Muscle layer of colon (tissue), 2 donors: ENCODE data around the gene FKBP7.

Experiments used
- H3K27ac ChIP-seq: one replicate; pipeline ENCODE4 v1.7.0; 2013; ENCODE audit warnings: low read depth, mild to moderate bottlenecking, low read length, moderate library complexity
- H3K27me3 ChIP-seq, 2 donors: one replicate each; pipeline ENCODE4 v1.7.0; 2013; ENCODE audit warnings: low read length in 2 of 2, mild to moderate bottlenecking in 2 of 2; ENCODE audit not compliant: insufficient read depth in 2 of 2, control insufficient read depth in 1 of 2
- H3K36me3 ChIP-seq: one replicate; pipeline ENCODE4 v1.7.0; 2013; ENCODE audit warnings: mild to moderate bottlenecking, low read length; ENCODE audit not compliant: insufficient read depth
- H3K4me1 ChIP-seq: one replicate; pipeline ENCODE4 v1.7.0; 2013; ENCODE audit warnings: mild to moderate bottlenecking, low read length; ENCODE audit not compliant: insufficient read depth
- H3K4me3 ChIP-seq, 2 donors: one replicate each; pipeline ENCODE4 v1.7.0; 2013; ENCODE audit warnings: low read length in 2 of 2, low read depth in 1 of 2, mild to moderate bottlenecking in 1 of 2, moderate library complexity in 1 of 2
- H3K9ac ChIP-seq: one replicate; pipeline ENCODE4 v1.7.0; 2013; ENCODE audit warnings: low read length
- H3K9me3 ChIP-seq: one replicate; pipeline ENCODE4 v1.7.0; 2013; ENCODE audit warnings: mild to moderate bottlenecking, low read length
- donor health status: abdominal sarcoma.
- donor health status: Adenocarcinoma of cecum.

Gene FKBP7

DNA sequence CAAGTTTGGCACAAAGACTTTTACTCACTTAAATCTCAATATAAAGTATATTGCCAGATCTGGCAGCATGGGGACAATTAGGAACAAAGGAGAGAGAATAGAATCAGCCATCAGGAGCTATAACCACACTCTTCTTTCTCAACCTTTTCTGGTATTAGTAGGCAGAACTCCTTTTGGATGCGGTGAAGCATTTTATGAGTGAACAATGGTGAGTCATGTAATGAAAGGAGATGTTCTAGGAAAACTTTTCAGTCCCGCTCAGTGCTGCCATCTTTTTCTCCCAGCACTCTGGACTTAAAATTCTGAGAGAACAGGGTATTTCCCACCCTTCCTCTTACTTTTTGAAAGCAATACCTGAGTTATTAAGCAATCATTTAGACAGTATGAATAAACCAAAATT lies 34.1 kb upstream of the FKBP7 start:
- Histone ChIP-seq H3K4me1 (no peaks in the 10 kb centered on the region), H3K4me3 (no peak overlapping the region), H3K36me3 (no peaks in the 10 kb centered on the region), H3K9me3 (no peaks in the 10 kb centered on the region), H3K27me3 (no peaks in the 10 kb centered on the region), H3K9ac (no peak overlapping the region), H3K27ac (no peak overlapping the region)

DNA sequence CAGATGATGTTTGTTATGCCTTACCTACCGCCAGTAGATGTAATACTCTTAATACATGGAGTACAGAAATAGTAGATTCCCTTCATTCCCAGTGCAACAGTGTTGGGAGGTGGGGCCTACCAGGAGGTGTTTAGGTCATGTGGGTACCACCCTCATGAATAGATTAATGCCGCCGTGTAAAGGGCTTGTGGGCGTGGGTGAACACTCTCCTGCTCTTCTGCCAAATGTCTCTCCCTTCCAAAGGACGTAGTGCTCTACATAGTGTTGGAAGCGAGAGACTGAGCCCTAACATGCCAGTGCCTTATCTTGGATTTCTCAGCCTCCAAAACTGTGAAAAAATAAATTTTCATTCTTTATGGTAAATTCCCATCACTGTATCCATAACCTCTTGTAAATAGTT lies 32.0 kb upstream of the FKBP7 start:
- Histone ChIP-seq H3K27ac (no peak overlapping the region), H3K4me1 (no peaks in the 10 kb centered on the region), H3K9ac (no peak overlapping the region), H3K4me3 (no peak overlapping the region), H3K36me3 (peaks cover 5% of the 10 kb centered on the region), H3K27me3 (no peaks in the 10 kb centered on the region), H3K9me3 (no peaks in the 10 kb centered on the region)

- Histone ChIP-seq H3K9ac (no peak overlapping the region), H3K27ac (no peak overlapping the region), H3K4me1 (no peaks in the 10 kb centered on the region), H3K27me3 (no peaks in the 10 kb centered on the region), H3K9me3 (no peaks in the 10 kb centered on the region), H3K36me3 (peaks cover 9% of the 10 kb centered on the region), H3K4me3 (no peak overlapping the region)
These were observed 30.2 kb upstream of the FKBP7 start for GRCh38 chr2:178508646-178509045.

GRCh38 chr2:178506949-178507348 lies 28.5 kb upstream of the FKBP7 start:
- no peak overlapping the region for H3K9ac ChIP-seq

DNA sequence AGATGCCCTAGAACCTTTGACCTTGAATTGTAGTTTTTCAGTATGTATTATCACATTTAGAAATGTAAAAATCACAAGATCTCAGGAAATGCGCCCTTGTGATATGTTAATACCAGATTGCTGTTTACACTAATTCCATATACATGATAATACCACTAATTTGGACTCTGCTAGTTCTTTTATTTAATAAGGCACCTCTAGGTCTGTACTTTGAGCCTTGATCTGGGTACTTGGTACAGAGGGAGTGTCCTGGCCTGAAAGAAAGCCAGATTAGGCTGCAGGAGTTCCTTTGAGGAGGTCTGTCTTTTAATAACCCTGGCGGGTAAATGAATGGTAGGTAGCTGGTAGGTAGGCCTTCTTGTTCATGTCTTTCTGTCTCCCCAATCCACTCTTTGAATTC lies 28.1 kb upstream of the FKBP7 start:
- Histone ChIP-seq H3K27ac (no peak overlapping the region), H3K27me3 (no peaks in the 10 kb centered on the region), H3K4me1 (no peaks in the 10 kb centered on the region), H3K36me3 (peaks cover 25% of the 10 kb centered on the region), H3K4me3 (no peak overlapping the region), H3K9me3 (no peaks in the 10 kb centered on the region), H3K9ac (no peak overlapping the region)

More at GRCh38 chr2:178506949-178507348, 28.5 kb upstream of the FKBP7 start:
- H3K27me3 ChIP-seq, result no peaks in the 10 kb centered on the region
- H3K4me3 ChIP-seq, result no peak overlapping the region
- H3K36me3 ChIP-seq, result peaks cover 21% of the 10 kb centered on the region
- no peaks in the 10 kb centered on the region for H3K4me1 ChIP-seq
- H3K9me3 ChIP-seq, result no peaks in the 10 kb centered on the region
- no peak overlapping the region for H3K27ac ChIP-seq

DNA sequence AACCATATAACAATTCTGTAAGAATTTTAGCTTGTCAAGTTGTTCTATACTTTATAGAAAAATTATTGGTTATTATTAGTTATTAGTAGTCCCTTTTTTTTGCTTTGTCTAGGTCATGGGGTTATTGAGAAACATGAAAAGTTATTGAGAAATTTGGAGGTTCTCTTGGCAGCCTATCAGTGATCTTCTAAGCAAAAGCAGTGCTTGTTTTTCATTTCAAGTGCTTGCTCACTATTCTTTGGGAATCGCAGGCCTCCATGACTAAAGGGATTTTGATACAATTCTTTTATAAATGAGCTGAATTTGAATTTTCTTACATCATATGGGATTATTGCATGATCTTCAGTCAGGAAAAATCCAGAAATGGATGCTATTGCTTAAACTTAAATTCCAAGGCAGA lies 27.7 kb upstream of the FKBP7 start:
- Histone ChIP-seq H3K27ac (no peak overlapping the region), H3K9ac (no peak overlapping the region), H3K36me3 (peaks cover 30% of the 10 kb centered on the region), H3K27me3 (no peaks in the 10 kb centered on the region), H3K9me3 (no peaks in the 10 kb centered on the region), H3K4me3 (no peak overlapping the region), H3K4me1 (no peaks in the 10 kb centered on the region)

DNA sequence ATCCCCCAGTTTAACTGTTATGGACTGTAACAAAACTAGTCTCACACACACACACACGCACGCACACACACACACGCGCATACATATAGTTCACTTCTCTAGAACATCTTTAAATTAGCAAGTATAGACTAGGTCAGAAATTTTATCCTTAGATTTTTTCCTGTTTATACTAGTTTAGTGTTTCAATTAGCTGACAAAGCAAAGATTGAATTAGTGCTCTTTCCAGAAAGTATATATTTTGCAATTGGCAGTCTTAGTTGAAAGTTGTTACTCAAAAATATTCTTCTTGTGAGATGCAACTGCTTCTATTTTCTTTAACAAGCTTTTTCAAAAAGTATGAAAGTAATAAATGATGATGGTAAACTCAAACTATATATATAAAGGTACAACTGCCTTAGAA lies 24.4 kb upstream of the FKBP7 start:
- no peak overlapping the region for H3K4me3 ChIP-seq
- no peak overlapping the region for H3K27ac ChIP-seq
- H3K36me3 ChIP-seq, result peaks cover 50% of the 10 kb centered on the region
- H3K9me3 ChIP-seq, result no peaks in the 10 kb centered on the region
- H3K9ac ChIP-seq, result no peak overlapping the region
- H3K27me3 ChIP-seq, result no peaks in the 10 kb centered on the region
- H3K4me1 ChIP-seq, result no peaks in the 10 kb centered on the region

- no peak overlapping the region for H3K4me3 ChIP-seq
- H3K9me3 ChIP-seq, result no peaks in the 10 kb centered on the region
- H3K9ac ChIP-seq, result no peak overlapping the region
- H3K36me3 ChIP-seq, result peaks cover 70% of the 10 kb centered on the region
- no peaks in the 10 kb centered on the region for H3K27me3 ChIP-seq
- no peaks in the 10 kb centered on the region for H3K4me1 ChIP-seq
- H3K27ac ChIP-seq, result no peak overlapping the region
These were observed 21.2 kb upstream of the FKBP7 start for GRCh38 chr2:178499640-178500039.

GRCh38 chr2:178498137-178498536 lies 19.7 kb upstream of the FKBP7 start:
- Histone ChIP-seq H3K4me1 (no peaks in the 10 kb centered on the region), H3K4me3 (no peak overlapping the region), H3K27me3 (no peaks in the 10 kb centered on the region), H3K9ac (no peak overlapping the region), H3K9me3 (no peaks in the 10 kb centered on the region), H3K36me3 (peaks cover 73% of the 10 kb centered on the region), H3K27ac (no peak overlapping the region)

- no peaks in the 10 kb centered on the region for H3K9me3 ChIP-seq
- no peaks in the 10 kb centered on the region for H3K4me1 ChIP-seq
- H3K27ac ChIP-seq, result no peak overlapping the region
- no peaks in the 10 kb centered on the region for H3K27me3 ChIP-seq
- peaks cover 65% of the 10 kb centered on the region for H3K36me3 ChIP-seq
- H3K9ac ChIP-seq, result no peak overlapping the region
- H3K4me3 ChIP-seq, result no peak overlapping the region
These were observed 17.6 kb upstream of the FKBP7 start for GRCh38 chr2:178496049-178496448.

DNA sequence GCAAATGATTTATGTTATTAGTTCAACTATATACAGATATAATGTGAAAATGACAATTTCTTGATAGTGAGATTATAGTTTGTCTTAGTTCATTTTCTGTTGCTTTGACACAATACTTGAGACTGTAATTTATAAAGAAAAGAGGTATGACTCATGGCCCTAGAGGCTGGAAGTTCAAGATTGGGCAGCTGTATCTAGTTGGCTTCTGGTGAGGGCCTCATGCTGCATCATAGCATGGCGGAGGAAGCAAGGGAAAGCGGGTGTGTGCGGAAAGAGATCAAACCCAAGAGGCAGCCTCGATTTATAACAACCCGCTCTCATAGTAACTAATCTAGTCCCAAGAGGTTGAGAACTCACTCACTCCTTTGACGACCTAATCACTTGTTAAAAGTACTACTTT lies 13.2 kb upstream of the FKBP7 start:
- no peak overlapping the region for H3K27ac ChIP-seq
- no peak overlapping the region for H3K9ac ChIP-seq
- H3K4me1 ChIP-seq, result no peaks in the 10 kb centered on the region
- H3K27me3 ChIP-seq, result no peaks in the 10 kb centered on the region
- H3K9me3 ChIP-seq, result no peaks in the 10 kb centered on the region
- peaks cover 40% of the 10 kb centered on the region for H3K36me3 ChIP-seq
- H3K4me3 ChIP-seq, result no peak overlapping the region

- H3K27me3 ChIP-seq, result no peaks in the 10 kb centered on the region
- H3K9ac ChIP-seq, result no peak overlapping the region
- no peak overlapping the region for H3K4me3 ChIP-seq
- no peak overlapping the region for H3K27ac ChIP-seq
- H3K4me1 ChIP-seq, result peaks cover 36% of the 10 kb centered on the region
- H3K9me3 ChIP-seq, result no peaks in the 10 kb centered on the region
- H3K36me3 ChIP-seq, result no peaks in the 10 kb centered on the region
These were observed 7.0 kb upstream of the FKBP7 start for GRCh38 chr2:178485356-178485755.
